ENCODE data around the gene TSEN15. TPM values are rescaled to one million over a fixed set of nuclear protein-coding genes. Genes with fewer than 3 reads are reported as not detected.
"Not testable (repeated sequence)": the region's sequence is repeated elsewhere in the genome, so short reads cannot be mapped to it uniquely, and the experiment has no call there.

TSEN15 gene
- total RNA-seq, 4 donors from 2014 or later: 9.1 to 18.2 (median 11.1) TPM

DNA sequence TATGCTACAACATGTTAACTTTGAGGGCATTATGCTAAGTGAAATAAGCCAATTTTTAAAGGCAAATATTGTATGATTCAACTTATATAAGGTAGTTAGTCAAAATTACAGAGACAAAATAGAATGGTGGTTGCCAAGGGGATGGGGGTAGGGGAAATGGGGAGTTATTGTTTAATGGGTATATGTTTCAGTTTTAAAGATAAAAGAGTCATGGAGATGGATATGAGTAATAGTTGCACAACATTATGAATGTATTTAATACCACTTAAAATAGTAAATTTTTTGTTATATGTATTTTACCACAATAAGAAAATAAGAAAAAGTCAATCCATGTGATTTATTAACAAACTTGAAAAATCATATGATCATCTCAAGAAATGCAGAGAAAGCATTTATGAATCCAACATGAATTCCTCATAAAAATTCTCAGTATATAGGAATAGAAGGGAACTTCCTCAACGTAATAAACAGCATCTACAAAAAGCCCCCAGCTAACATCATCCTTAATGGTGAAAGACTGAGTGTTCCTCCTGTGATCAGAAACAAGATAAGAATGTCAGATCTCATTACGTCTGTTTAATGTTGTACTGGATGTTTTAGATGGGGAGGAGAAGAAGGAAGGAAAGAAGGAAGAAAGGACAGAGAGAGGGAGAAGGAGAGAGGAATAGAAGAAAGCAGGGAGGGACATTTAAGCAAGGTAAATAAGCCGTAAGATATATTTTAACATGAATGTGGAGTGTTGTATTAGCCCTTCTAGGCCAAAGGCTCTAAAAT, 6.7 kb upstream of the TSEN15 start:
- TF ChIP-seq POLR2A (IDR thresholded peaks at IDR 0.05): no peak
- TF ChIP-seq, protein P1, sequence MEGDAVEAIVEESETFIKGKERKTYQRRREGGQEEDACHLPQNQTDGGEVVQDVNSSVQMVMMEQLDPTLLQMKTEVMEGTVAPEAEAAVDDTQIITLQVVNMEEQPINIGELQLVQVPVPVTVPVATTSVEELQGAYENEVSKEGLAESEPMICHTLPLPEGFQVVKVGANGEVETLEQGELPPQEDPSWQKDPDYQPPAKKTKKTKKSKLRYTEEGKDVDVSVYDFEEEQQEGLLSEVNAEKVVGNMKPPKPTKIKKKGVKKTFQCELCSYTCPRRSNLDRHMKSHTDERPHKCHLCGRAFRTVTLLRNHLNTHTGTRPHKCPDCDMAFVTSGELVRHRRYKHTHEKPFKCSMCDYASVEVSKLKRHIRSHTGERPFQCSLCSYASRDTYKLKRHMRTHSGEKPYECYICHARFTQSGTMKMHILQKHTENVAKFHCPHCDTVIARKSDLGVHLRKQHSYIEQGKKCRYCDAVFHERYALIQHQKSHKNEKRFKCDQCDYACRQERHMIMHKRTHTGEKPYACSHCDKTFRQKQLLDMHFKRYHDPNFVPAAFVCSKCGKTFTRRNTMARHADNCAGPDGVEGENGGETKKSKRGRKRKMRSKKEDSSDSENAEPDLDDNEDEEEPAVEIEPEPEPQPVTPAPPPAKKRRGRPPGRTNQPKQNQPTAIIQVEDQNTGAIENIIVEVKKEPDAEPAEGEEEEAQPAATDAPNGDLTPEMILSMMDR (IDR thresholded peaks at IDR 0.05): no peak
- no peak for DNase-seq
- H3K9me3 ChIP-seq: no peaks in the 10 kb centered on the region
- H3K36me3 ChIP-seq: no peaks in the 10 kb centered on the region
- H3K4me1 ChIP-seq: no peaks in the 10 kb centered on the region
- no peaks in the 10 kb centered on the region for H3K27me3 ChIP-seq
- no peak overlapping the region for H3K27ac ChIP-seq
- no peak overlapping the region for H3K4me3 ChIP-seq

DNA sequence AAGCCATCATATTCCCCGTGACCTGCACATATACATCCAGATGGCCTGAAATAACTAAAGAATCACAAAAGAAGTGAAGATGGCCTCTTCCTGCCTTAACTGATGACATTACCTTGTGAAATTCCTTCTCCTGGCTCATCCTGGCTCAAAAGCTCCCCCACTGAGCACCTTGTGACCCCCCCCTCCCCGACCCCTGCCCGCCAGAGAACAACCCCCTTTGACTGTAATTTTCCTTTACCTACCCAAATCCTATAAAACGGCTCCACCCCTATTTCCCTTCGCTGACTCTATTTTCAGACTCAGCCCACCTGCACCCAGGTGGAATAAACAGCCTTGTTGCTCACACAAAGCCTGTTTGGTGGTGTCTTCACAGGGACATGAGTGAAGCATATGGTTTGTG, 4.0 kb upstream of the TSEN15 start:
- not testable (repeated sequence) for H3K4me3 ChIP-seq, H3K4me1 ChIP-seq, DNase-seq, H3K27me3 ChIP-seq, H3K36me3 ChIP-seq, H3K9me3 ChIP-seq, H3K27ac ChIP-seq

DNA sequence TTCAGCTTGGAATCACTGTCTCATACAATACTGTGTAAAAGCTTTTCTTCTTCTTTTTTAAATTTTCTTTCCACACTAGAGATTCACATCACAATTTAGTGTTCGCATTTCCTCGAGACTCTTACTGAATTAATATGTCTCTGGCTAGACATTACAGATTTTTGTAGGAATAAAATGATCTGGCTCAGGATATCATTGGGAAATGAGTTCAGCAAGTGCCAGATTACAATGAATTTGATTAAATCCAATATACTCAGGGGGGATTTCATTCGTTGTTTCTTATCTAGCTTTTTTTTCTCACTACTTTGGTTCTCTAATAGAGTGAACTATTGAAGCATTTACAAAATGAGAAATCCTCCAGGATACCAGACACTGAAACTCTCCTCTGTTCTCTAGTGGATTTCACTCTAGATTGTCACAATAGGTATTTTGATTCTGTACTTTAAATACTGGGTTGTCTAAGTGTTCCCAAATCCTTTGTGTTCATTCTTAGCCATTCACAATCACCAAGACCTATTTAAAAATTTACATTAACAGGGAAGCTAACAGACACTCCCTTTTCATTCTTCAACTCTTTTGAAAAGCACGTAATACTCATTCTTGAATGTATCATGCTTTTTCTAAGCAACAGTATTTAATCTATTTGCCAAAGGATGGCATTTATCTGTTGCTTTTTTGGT, 2.8 kb upstream of the TSEN15 start:
- Histone ChIP-seq H3K36me3 (no peaks in the 10 kb centered on the region), H3K9me3 (no peaks in the 10 kb centered on the region), H3K27me3 (no peaks in the 10 kb centered on the region), H3K27ac (no peak overlapping the region), H3K4me1 (peaks cover 0 to 9% (median 0%) of the 10 kb centered on the region in 4 donors), H3K4me3 (no peak overlapping the region)
- no peak for TF ChIP-seq POLR2A (IDR thresholded peaks at IDR 0.05)
- TF ChIP-seq, protein P1 (IDR thresholded peaks at IDR 0.05): no peak
- no peak for DNase-seq

DNA sequence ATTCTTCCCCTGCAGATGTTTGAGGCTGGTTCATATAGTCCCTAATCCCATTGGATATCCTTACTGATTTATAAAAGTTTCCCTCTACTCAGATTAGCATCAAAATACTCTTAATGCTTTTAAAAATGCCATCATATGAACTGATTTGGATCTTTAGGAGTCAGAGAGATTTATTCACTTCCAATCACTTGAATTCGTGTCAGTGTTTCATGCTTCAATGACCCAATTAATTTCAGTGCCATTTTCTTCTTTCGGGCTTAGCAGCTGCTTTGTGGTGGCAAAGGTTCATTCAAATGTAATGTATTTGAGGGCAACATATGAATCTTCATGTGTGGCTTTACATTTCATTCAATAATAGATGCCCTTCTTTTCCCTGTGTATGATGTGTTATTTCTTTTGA, 2.2 kb upstream of the TSEN15 start:
- H3K4me3 ChIP-seq: no peak overlapping the region
- H3K9me3 ChIP-seq: no peaks in the 10 kb centered on the region
- H3K36me3 ChIP-seq: no peaks in the 10 kb centered on the region
- no peaks in the 10 kb centered on the region for H3K27me3 ChIP-seq
- no peak for DNase-seq
- H3K27ac ChIP-seq: no peak overlapping the region
- peaks cover 0 to 9% (median 0%) of the 10 kb centered on the region in 4 donors for H3K4me1 ChIP-seq
- TF ChIP-seq, protein P1 (IDR thresholded peaks at IDR 0.05): no peak
- TF ChIP-seq POLR2A (IDR thresholded peaks at IDR 0.05): no peak

DNA sequence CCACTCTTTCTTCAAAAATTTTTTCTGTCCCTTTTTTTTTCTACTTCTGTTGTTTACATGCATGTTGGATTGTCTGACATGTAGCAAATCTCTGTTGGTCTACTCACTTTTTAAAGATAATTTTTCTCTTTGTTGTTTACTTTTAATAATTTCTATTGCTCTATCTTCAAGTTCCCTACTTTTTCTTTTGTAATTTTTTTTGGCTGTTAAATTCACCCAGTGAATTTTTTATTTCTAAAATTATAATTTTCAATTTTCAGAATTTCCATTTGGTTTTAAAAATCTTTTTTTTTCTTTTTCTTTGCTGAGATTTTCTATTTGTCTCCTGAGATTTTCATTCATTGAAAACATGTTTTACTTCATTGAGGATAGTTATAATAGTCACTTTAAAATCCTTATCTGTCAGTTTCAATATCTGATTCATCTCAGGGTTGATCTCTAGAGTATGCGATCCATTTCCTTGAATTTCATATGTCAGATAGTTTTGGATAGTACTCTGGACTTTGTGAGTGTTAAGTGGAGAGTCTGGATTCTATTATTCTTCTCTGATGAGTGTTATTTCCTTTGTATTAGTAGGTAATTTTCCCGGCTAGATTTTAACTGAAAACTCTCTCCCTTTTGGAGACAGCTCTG, 1.6 kb upstream of the TSEN15 start:
- TF ChIP-seq POLR2A (IDR thresholded peaks at IDR 0.05): no peak
- TF ChIP-seq, protein P1 (IDR thresholded peaks at IDR 0.05): no peak
- peaks cover 0 to 9% (median 0%) of the 10 kb centered on the region in 4 donors for H3K4me1 ChIP-seq

DNA sequence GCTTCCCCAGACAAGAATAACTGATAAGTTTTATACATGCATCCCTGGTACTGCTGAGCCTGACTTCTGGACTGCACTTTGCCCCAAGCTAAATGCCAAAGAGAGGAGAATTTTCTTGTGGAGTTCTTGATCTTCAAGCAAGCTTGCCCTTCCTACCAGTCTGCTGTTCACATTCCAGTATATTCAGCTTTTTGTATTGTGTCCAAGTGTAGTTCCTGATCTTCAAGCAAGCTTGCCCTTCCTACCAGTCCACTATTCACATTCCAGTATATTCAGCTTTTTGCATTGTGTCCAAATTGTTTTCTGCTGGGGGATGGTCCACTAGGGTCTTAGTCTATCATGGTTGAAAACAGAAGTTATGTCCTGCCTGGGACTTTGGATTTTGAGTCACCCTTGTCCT, 894 bp upstream of the TSEN15 start:
- DNase-seq: no peak
- Histone ChIP-seq H3K27me3 (no peaks in the 10 kb centered on the region), H3K4me1 (peaks cover 0 to 9% (median 0%) of the 10 kb centered on the region in 4 donors), H3K9me3 (no peaks in the 10 kb centered on the region), H3K27ac (peak overlapping the region in 1 of 4 donors; percentile 70), H3K4me3 (peak overlapping the region in 2 of 4 donors; percentile 64 to 90), H3K36me3 (peaks cover 0 to 5% (median 0%) of the 10 kb centered on the region in 3 donors)
- TF ChIP-seq, protein P1 (IDR thresholded peaks at IDR 0.05): no peak
- no peak for TF ChIP-seq POLR2A (IDR thresholded peaks at IDR 0.05)

More for the DNA sequence above, 1.6 kb upstream of the TSEN15 start:
- Histone ChIP-seq H3K36me3 (peaks cover 0 to 2% (median 0%) of the 10 kb centered on the region in 3 donors), H3K27ac (no peak overlapping the region), H3K27me3 (no peaks in the 10 kb centered on the region), H3K9me3 (no peaks in the 10 kb centered on the region), H3K4me3 (no peak overlapping the region)
- DNase-seq: no peak
